Measurements from ENCODE around the gene RBP4.
A peak's percentile ranks its signal among the peaks of the same experiment; 100 is the strongest.

Gene RBP4

DNA sequence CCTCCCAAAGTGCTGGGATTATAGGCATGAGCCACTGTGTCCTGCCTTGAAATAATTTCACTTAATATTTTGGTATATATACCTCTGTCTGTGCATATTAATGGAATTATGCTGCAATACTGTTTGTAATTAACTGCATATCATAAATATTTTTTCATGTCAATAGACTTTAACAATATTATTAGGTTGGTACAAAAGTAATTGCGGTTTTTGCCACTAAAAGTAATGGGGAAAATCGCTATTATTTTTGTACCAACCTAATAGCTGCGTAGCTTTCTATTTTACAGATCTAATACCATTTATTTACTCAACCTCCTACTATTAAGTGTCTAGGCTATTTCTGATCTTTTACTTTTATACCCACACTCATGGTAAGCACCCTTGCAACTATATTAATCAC, 7.4 kb upstream of the RBP4 start:
- H3K27me3 ChIP-seq (ENCODE audit: control insufficient read depth, insufficient read depth, low read length) = peaks cover 12% of the 10 kb centered on the region
- no peaks in the 10 kb centered on the region for H3K36me3 ChIP-seq (ENCODE audit: control insufficient read depth, insufficient read depth, low read length)
- no peaks in the 10 kb centered on the region for H3K4me1 ChIP-seq (ENCODE audit: control insufficient read depth, insufficient read depth, low read length)
- H3K9ac ChIP-seq (ENCODE audit: low read depth, low read length) = no peak overlapping the region
- H3K4me3 ChIP-seq (ENCODE audit: low read depth, low read length) = no peak overlapping the region
- H3K9me3 ChIP-seq (ENCODE audit: control insufficient read depth, insufficient read depth, low read length) = no peaks in the 10 kb centered on the region

DNA sequence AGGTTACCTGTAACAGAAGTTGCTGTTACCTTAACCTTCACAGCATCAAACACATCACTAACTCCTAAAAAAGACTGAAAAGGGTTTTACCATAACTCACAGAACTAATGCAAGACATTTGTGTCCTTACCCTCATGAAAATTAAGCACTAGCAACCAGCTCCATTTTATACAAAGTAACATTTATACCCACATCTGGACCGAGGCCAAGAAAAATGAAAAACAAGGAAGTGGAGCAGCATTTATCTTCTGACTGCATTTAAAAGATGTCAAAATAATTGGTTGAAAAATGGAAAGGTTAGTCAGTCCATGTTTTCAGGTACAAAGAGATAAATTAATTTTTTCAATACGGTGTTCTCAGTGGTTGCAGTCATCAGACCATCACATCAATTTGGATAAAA, 3.1 kb upstream of the RBP4 start:
- H3K27me3 ChIP-seq (ENCODE audit: control insufficient read depth, insufficient read depth, low read length) = peaks cover 52% of the 10 kb centered on the region
- no peak overlapping the region for H3K4me3 ChIP-seq (ENCODE audit: low read depth, low read length)
- H3K4me1 ChIP-seq (ENCODE audit: control insufficient read depth, insufficient read depth, low read length) = no peaks in the 10 kb centered on the region
- H3K36me3 ChIP-seq (ENCODE audit: control insufficient read depth, insufficient read depth, low read length) = no peaks in the 10 kb centered on the region
- no peak overlapping the region for H3K9ac ChIP-seq (ENCODE audit: low read depth, low read length)
- H3K9me3 ChIP-seq (ENCODE audit: control insufficient read depth, insufficient read depth, low read length) = no peaks in the 10 kb centered on the region

- Histone ChIP-seq H3K9ac (ENCODE audit: low read depth, low read length) (no peak overlapping the region), H3K27me3 (ENCODE audit: control insufficient read depth, insufficient read depth, low read length) (peaks cover 56% of the 10 kb centered on the region), H3K36me3 (ENCODE audit: control insufficient read depth, insufficient read depth, low read length) (no peaks in the 10 kb centered on the region), H3K9me3 (ENCODE audit: control insufficient read depth, insufficient read depth, low read length) (no peaks in the 10 kb centered on the region), H3K4me1 (ENCODE audit: control insufficient read depth, insufficient read depth, low read length) (no peaks in the 10 kb centered on the region), H3K4me3 (ENCODE audit: low read depth, low read length) (no peak overlapping the region)
Measured at GRCh38 chr10:93603023-93603422, 2.0 kb upstream of the RBP4 start.

GRCh38 chr10:93601774-93602162, 733 bp upstream of the RBP4 start:
- Histone ChIP-seq H3K9ac (ENCODE audit: low read depth, low read length) (no peak overlapping the region), H3K4me3 (ENCODE audit: low read depth, low read length) (peak overlapping the region; percentile 39), H3K9me3 (ENCODE audit: control insufficient read depth, insufficient read depth, low read length) (no peaks in the 10 kb centered on the region), H3K4me1 (ENCODE audit: control insufficient read depth, insufficient read depth, low read length) (no peaks in the 10 kb centered on the region), H3K27me3 (ENCODE audit: control insufficient read depth, insufficient read depth, low read length) (peaks cover 63% of the 10 kb centered on the region), H3K36me3 (ENCODE audit: control insufficient read depth, insufficient read depth, low read length) (no peaks in the 10 kb centered on the region)

DNA sequence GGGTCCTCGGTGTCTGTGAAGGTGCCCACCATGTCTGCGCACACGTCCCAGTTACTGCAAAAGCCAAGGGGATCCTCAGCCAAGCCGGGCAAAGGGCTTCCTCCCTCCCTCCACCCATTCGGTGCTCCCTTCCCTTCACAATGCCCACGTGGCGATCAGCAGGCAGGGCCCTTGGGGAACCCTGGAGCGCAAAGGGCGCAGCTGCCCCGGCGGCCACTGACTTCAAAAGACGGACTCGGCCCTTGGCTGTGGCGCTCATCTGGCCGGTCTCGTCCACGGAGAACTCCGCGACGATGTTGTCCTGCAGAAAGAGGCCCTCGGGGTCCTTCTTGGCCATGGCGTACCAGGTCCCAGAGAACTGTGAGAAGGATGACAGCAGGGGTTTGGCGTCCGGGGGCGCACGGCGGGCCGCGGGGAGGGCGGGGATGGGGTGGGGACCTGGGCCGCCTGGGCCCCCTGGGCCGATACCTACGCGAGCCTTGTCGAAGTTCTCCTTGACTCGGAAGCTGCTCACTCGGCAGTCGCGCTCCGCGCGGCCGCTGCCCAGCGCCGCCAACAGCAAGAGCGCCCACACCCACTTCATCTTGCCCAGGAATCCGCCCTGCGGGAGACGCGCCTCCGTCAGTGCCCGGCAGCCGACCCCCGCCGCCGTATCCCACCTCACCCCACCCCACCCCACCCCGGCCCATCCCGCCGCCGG, 439 bp downstream of the RBP4 start:
- Histone ChIP-seq H3K27me3 (ENCODE audit: control insufficient read depth, insufficient read depth, low read length) (peaks cover 63% of the 10 kb centered on the region), H3K9ac (ENCODE audit: low read depth, low read length) (no peak overlapping the region), H3K9me3 (ENCODE audit: control insufficient read depth, insufficient read depth, low read length) (no peaks in the 10 kb centered on the region), H3K4me3 (ENCODE audit: low read depth, low read length) (peak overlapping the region; percentile 39), H3K4me1 (ENCODE audit: control insufficient read depth, insufficient read depth, low read length) (no peaks in the 10 kb centered on the region), H3K36me3 (ENCODE audit: control insufficient read depth, insufficient read depth, low read length) (no peaks in the 10 kb centered on the region)

DNA sequence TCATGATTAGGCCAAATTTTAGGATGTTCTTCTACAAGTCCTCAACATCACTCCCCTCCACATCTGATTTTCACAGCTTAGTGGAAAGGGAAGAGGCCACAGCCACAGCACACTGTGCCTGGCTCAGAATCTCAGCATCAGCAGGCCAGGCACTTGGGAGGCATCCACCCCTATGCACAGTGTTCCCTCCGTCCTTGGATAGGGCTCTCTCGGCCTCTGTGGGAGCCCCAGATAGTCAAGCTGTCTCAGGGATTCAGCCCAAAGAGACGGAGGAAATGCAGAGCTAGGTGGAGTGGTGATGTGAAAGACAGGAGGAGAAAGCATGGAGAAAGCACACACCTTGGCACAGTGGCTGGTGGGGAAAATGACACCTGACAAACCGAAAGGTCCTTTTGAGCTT, 1.3 kb downstream of the RBP4 start:
- Histone ChIP-seq H3K4me1 (ENCODE audit: control insufficient read depth, insufficient read depth, low read length) (no peaks in the 10 kb centered on the region), H3K27me3 (ENCODE audit: control insufficient read depth, insufficient read depth, low read length) (peaks cover 63% of the 10 kb centered on the region), H3K4me3 (ENCODE audit: low read depth, low read length) (peak overlapping the region; percentile 39), H3K36me3 (ENCODE audit: control insufficient read depth, insufficient read depth, low read length) (no peaks in the 10 kb centered on the region), H3K9me3 (ENCODE audit: control insufficient read depth, insufficient read depth, low read length) (no peaks in the 10 kb centered on the region), H3K9ac (ENCODE audit: low read depth, low read length) (no peak overlapping the region)

DNA sequence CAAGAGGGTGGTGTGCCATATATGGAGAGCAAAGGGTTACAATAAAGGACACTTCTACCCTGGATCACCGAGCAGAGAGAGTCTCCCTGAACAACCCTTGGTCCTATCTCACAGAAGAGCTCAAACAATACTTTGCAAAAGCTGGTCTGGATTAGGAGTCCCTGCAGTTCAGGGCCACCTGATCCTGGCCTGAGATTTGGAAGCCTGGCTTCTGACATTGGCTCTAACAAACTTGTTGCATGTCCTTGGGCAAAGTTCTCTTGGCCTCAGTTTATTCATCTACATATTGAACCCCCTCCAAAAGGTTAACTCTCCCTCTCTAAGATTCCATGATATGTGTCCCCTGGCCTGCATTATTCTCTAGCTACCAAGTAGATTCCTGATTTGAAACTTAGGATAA, 1.7 kb downstream of the RBP4 start:
- Histone ChIP-seq H3K9me3 (ENCODE audit: control insufficient read depth, insufficient read depth, low read length) (no peaks in the 10 kb centered on the region), H3K4me3 (ENCODE audit: low read depth, low read length) (no peak overlapping the region), H3K4me1 (ENCODE audit: control insufficient read depth, insufficient read depth, low read length) (no peaks in the 10 kb centered on the region), H3K9ac (ENCODE audit: low read depth, low read length) (no peak overlapping the region), H3K27me3 (ENCODE audit: control insufficient read depth, insufficient read depth, low read length) (peaks cover 60% of the 10 kb centered on the region), H3K36me3 (ENCODE audit: control insufficient read depth, insufficient read depth, low read length) (no peaks in the 10 kb centered on the region)

- Histone ChIP-seq H3K4me1 (ENCODE audit: control insufficient read depth, insufficient read depth, low read length) (no peaks in the 10 kb centered on the region), H3K9me3 (ENCODE audit: control insufficient read depth, insufficient read depth, low read length) (no peaks in the 10 kb centered on the region)
Measured at GRCh38 chr10:93598157-93598556, 2.9 kb downstream of the RBP4 start.

DNA sequence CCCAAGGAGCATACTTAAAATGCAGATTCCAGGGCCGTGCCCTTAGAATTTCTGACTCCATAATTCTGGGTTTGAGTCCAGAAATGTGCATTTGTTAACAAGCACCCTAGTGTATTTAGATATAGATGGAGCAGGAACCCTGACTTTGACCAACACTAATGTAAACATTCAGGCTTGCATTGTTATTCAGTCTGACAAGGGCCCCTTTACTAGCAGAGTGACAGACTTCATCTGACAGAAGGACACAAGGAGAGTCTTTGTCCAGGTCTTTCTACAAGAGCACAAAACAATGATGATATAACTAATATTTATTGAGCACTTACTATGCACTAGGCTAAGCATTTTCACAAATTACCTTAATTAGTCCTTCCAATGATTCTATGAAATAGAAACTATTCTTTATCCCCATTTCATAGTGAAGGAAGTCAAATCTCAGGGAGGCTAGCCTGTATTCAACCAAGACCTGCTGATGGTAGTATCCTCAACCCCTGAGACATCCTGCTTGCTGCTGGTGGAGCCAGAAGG, 3.9 kb downstream of the RBP4 start:
- H3K4me1 ChIP-seq (ENCODE audit: control insufficient read depth, insufficient read depth, low read length) = peaks cover 3% of the 10 kb centered on the region
- H3K9me3 ChIP-seq (ENCODE audit: control insufficient read depth, insufficient read depth, low read length) = no peaks in the 10 kb centered on the region
- no peak overlapping the region for H3K4me3 ChIP-seq (ENCODE audit: low read depth, low read length)
- H3K27me3 ChIP-seq (ENCODE audit: control insufficient read depth, insufficient read depth, low read length) = peaks cover 40% of the 10 kb centered on the region
- H3K9ac ChIP-seq (ENCODE audit: low read depth, low read length) = no peak overlapping the region
- H3K36me3 ChIP-seq (ENCODE audit: control insufficient read depth, insufficient read depth, low read length) = no peaks in the 10 kb centered on the region

More at GRCh38 chr10:93598157-93598556, 2.9 kb downstream of the RBP4 start:
- no peak overlapping the region for H3K9ac ChIP-seq (ENCODE audit: low read depth, low read length)
- H3K4me3 ChIP-seq (ENCODE audit: low read depth, low read length) = no peak overlapping the region
- H3K27me3 ChIP-seq (ENCODE audit: control insufficient read depth, insufficient read depth, low read length) = peaks cover 50% of the 10 kb centered on the region
- H3K36me3 ChIP-seq (ENCODE audit: control insufficient read depth, insufficient read depth, low read length) = no peaks in the 10 kb centered on the region

- no peak overlapping the region for H3K9ac ChIP-seq (ENCODE audit: low read depth, low read length)
- peaks cover 8% of the 10 kb centered on the region for H3K4me1 ChIP-seq (ENCODE audit: control insufficient read depth, insufficient read depth, low read length)
- no peaks in the 10 kb centered on the region for H3K9me3 ChIP-seq (ENCODE audit: control insufficient read depth, insufficient read depth, low read length)
- H3K27me3 ChIP-seq (ENCODE audit: control insufficient read depth, insufficient read depth, low read length) = peaks cover 34% of the 10 kb centered on the region
- no peak overlapping the region for H3K4me3 ChIP-seq (ENCODE audit: low read depth, low read length)
- H3K36me3 ChIP-seq (ENCODE audit: control insufficient read depth, insufficient read depth, low read length) = no peaks in the 10 kb centered on the region
Measured at GRCh38 chr10:93596539-93596938, 4.5 kb downstream of the RBP4 start.

DNA sequence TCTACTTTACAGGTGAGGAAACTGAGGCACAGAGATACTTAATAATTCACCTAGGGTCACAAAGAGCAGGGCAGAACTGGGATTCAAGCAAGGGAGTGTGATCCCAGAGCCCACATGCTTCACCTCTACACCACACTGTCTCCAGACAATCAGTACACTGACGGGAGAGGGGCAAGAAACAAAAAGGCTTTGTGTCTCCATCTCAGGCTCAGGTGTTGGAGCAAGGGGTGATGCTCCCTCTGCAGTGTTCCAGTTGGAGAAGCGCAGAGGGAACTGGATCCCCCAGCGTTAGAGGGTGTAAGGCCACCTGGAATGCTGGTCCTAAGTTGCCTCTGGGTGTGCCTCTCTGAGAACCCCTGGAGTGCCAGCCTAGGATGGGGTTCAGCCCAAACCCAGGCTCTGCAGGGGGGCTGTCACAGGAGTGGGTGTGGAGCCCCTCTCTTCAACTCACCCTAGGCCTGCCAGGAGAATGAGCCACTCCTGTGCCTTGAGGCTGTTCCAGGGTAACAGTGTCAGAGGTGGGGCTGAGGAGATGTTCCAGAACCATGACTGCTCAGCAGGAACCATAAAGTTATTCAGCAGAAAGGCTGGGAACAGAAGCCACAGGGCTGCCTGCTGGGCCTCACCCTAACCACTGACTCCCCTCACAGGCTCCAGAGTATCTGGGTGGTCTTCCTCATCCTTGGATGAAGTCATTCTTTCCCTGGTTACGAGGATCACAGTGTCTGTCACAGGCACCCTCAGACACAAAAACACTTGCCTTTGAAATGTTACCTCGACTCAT, 5.5 kb downstream of the RBP4 start:
- Histone ChIP-seq H3K9ac (ENCODE audit: low read depth, low read length) (no peak overlapping the region), H3K27me3 (ENCODE audit: control insufficient read depth, insufficient read depth, low read length) (peaks cover 27% of the 10 kb centered on the region), H3K36me3 (ENCODE audit: control insufficient read depth, insufficient read depth, low read length) (no peaks in the 10 kb centered on the region), H3K4me3 (ENCODE audit: low read depth, low read length) (no peak overlapping the region), H3K4me1 (ENCODE audit: control insufficient read depth, insufficient read depth, low read length) (peaks cover 11% of the 10 kb centered on the region), H3K9me3 (ENCODE audit: control insufficient read depth, insufficient read depth, low read length) (no peaks in the 10 kb centered on the region)

DNA sequence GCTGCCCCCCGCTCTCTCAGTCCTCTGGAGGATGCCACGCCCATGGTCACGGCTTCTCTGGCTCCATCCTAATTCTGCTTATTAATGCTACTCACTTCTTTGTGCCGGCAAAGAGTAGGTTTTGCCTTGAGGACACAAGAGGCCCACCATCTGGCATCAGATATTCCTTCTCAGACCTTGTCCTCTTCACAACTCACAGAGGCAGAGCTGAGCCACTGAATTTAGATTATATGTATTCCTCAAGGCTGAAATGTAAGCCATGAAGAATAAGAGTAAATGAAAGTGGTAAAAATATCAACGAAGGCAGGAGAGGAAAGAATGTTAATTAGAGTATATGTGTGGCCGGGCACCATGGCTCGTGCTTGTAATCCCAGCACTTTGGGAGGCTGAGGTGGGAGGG, 6.5 kb downstream of the RBP4 start:
- Histone ChIP-seq H3K4me1 (ENCODE audit: control insufficient read depth, insufficient read depth, low read length) (peaks cover 11% of the 10 kb centered on the region), H3K27me3 (ENCODE audit: control insufficient read depth, insufficient read depth, low read length) (peaks cover 16% of the 10 kb centered on the region), H3K4me3 (ENCODE audit: low read depth, low read length) (no peak overlapping the region), H3K36me3 (ENCODE audit: control insufficient read depth, insufficient read depth, low read length) (no peaks in the 10 kb centered on the region), H3K9me3 (ENCODE audit: control insufficient read depth, insufficient read depth, low read length) (no peaks in the 10 kb centered on the region), H3K9ac (ENCODE audit: low read depth, low read length) (no peak overlapping the region)

Measured in iPS-15b (cell line).